Measurements from ENCODE around the gene ANKRD16. TPM values are rescaled to one million over a fixed set of nuclear protein-coding genes. Genes with fewer than 3 reads are reported as not detected.
A peak's percentile ranks its signal among the peaks of the same experiment; 100 is the strongest.
"Not testable (repeated sequence)": the region's sequence is repeated elsewhere in the genome, so short reads cannot be mapped to it uniquely, and the experiment has no call there.

Gene ANKRD16
- total RNA-seq, 1 donor from 2014 or later = 3.9 TPM

DNA sequence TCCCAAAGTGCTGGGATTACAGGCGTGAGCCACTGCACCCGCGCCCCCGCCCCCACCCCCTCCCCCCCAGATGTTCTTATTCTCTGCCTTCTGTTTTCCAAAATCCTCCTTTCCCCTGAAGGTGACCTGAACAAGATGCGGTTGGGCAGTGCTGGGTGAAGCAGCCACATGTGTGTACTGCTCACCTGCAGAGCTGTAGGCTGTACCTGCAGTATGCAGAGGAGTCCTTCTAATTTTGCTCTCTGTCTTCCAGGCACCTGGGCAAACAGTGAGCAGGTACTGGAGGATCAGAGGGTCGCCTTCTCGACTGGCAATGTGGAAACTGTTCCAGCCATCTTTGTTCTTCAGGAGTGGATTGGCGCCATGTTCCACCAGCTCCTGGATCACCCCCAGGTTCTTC lies 2.1 kb downstream of the ANKRD16 start:
- no peak for DNase-seq (ENCODE audit: low spot score)
- intact Hi-C loops (cut with DNase I) = no loop called here

GRCh38 chr10:5887029-5887428 lies 2.7 kb downstream of the ANKRD16 start:
- DNase-seq (ENCODE audit: low spot score) = no peak
- intact Hi-C loops (cut with DNase I) = no loop called here

DNA sequence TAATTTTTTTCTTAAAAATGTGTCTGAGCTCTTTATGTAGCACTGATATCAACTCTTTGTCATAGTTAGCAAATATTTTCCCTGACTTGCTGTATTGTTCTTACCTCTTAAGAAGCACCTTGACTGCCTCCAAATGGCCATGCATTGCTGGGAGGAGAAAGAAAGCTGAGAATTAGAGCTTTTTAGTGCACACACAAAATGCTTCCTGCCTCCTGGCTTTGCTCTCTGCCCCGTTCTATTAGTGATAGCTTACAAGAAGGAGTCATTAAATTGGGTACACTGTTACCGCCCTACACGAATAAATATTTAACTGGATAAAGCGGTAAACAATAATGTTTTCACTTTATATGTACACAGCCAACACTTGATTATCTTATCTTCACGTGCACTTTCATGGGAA lies 4.1 kb downstream of the ANKRD16 start:
- no peak for DNase-seq (ENCODE audit: low spot score)
- intact Hi-C loops (cut with DNase I) = no loop called here

DNA sequence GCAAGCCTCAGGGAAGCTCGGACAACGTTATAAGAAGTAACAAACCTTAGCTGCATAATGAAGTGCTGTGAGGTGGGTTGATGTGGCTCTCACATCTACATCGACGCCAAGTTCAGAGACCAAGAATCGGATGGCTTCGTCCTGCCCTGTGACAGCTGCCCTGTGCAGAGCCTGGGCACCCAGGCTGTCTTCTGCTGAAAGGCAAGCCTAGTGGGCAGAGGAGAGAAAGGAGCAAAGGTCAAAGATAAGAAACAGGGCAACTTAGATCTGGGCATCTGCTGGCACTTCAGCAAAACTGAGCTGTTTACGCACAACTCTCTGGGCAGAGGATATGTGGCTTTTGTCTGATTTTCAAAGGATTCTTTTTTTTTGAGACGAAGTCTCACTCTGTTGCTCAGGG lies 6.7 kb downstream of the ANKRD16 start:
- intact Hi-C loops (cut with DNase I) = no loop called here
- DNase-seq (ENCODE audit: low spot score) = no peak

DNA sequence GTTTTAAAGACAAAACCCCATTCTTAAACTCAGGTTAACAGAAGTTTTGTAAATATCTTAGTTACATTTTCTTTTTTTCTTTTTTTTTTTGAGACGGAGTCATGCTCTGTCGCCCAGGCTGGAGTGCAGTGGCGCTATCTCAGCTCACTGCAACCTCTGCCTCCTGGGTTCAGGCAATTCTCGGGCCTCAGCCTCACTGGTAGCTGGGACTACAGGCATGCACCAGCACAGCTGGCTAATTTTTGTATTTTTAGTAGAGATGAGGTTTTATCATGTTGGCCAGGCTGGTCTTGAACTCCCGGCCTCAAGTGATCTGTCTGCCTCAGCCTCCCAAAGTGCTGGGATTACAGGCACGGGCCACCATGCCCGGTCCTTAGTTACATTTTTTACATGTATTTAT lies 12.7 kb downstream of the ANKRD16 start:
- intact Hi-C loops (cut with DNase I) = loop anchor here (10.0 kb wide), 1 partner anchor 252 kb away; no protein-coding TSS in a partner anchor
- DNase-seq (ENCODE audit: low spot score) = peak; percentile 51

GRCh38 chr10:5876181-5876768 lies 13.4 kb downstream of the ANKRD16 start:
- intact Hi-C loops (cut with DNase I) = loop anchor here (10.0 kb wide), 1 partner anchor 251 kb away; no protein-coding TSS in a partner anchor
- no peak for DNase-seq (ENCODE audit: low spot score)

DNA sequence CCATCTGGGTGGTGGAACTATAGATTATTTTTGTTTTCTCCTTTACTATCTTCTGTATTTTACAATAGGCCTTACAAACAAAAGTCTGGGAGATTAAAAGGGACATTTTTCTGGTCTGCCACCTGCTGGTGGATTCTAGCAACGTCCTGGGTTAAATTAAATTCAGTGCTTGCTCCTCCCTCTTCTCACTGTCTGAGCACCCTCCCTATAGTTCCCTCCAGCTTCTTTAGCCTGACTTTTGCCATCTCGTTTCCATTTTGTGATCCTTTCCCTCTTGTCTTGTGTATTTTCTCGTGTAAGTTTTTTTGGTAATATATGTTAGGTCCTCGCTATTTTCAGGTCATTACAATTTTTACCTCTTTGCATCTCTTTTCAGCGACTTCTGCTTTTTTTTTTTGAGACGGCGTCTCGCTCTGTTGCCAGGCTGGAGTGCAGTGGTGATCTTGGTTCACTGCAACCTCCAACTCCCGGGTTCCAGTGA lies 16.1 kb downstream of the ANKRD16 start:
- DNase-seq (ENCODE audit: low spot score) = no peak
- intact Hi-C loops (cut with DNase I) = loop anchor here (5.0 to 10.0 kb wide), 4 partner anchors 61 to 431 kb away; partner anchors contain the start of genes GDI2 and TASOR2

DNA sequence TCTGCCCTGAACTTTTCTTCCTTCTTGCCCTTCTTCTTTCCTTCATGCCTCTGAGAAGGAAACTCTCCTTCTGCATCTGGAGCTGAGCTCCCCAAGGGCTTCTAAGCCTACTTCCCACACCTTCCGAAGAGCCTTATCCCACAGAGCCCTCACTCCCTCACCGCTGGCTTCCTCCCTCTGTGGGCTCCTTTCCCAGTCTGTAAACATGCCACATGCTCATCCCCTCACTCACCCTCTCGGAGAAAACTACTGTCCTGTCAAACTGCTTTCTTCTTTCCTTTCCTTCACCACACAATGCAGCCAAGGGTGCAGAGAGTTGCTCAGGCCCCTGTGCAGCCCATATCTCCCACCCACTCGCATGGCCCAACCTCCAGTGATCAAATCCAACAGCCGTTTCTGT lies 18.1 kb downstream of the ANKRD16 start:
- intact Hi-C loops (cut with DNase I) = loop anchor here (5.0 to 10.0 kb wide), 4 partner anchors 59 to 429 kb away; partner anchors contain the start of genes GDI2 and TASOR2
- no peak for DNase-seq (ENCODE audit: low spot score)

GRCh38 chr10:5869156-5869555 lies 20.5 kb downstream of the ANKRD16 start:
- DNase-seq (ENCODE audit: low spot score) = no peak
- intact Hi-C loops (cut with DNase I) = no loop called here

DNA sequence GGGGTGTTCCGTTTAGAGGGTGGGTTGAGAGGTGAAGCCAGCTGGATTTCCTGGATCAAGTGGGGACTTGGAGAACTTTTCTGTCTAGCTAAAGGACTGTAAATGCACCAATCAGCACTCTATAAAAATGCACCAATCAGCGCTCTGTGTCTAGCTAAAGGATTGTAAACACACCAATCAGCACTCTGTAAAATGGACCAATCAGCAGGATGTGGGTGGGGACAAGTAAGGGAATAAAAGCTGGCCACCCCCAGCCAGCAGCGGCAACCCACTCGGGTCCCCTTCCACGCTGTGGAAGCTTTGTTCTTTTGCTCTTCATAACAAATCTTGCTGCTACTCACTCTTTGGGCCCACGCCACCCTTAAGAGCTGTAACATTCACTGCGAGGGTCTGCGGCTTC lies 21.3 kb downstream of the ANKRD16 start:
- intact Hi-C loops (cut with DNase I); DNase-seq (ENCODE audit: low spot score): not testable (repeated sequence)

GRCh38 chr10:5867091-5867615 lies 22.5 kb downstream of the ANKRD16 start:
- DNase-seq (ENCODE audit: low spot score); intact Hi-C loops (cut with DNase I): not testable (repeated sequence)

- DNase-seq (ENCODE audit: low spot score); intact Hi-C loops (cut with DNase I): not testable (repeated sequence)
These were observed 23.1 kb downstream of the ANKRD16 start for GRCh38 chr10:5866451-5867081.

GRCh38 chr10:5862981-5863685 lies 26.6 kb downstream of the ANKRD16 start:
- intact Hi-C loops (cut with DNase I); DNase-seq (ENCODE audit: low spot score): not testable (repeated sequence)

- intact Hi-C loops (cut with DNase I) = no loop called here
These were observed 27.2 kb downstream of the ANKRD16 start for GRCh38 chr10:5862360-5862961.

GRCh38 chr10:5860066-5860465 lies 29.6 kb downstream of the ANKRD16 start:
- no peak for DNase-seq (ENCODE audit: low spot score)
- intact Hi-C loops (cut with DNase I) = no loop called here

More at GRCh38 chr10:5862360-5862961, 27.2 kb downstream of the ANKRD16 start:
- no peak for DNase-seq (ENCODE audit: low spot score)

DNA sequence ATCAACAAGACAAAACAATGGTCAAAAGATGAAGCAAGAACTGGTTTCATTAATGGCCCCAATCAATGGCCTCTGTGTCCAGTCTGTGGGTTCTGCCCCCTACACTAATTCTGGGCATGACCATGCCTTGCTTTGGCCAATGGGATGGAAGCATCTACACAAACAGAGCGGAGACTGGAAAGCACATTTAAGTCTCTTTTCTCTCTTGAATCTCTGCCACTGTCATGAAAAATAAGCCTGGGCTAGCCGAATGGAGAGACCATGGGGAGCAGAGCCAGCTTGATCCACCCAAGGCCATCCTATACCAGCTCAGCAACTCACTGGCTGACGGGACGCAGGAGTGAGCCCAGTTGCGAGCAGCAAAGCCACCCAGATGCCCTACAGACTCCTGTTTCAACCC lies 30.9 kb downstream of the ANKRD16 start:
- DNase-seq (ENCODE audit: low spot score) = no peak
- intact Hi-C loops (cut with DNase I) = no loop called here

DNA sequence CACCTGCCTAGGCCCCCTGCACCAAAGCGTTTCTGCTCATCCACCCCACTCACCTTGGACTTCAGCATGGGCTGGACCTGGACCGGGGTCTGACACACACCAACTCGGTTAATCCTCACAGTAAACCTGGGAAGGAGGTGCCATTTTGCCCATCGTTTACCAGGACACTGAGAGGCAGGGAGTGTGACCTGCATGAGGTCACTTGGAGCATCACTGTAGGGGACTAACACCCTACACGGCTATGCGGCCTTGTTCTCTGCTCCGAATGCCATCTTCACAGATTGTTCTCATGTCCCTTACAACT lies 33.0 kb downstream of the ANKRD16 start:
- no peak for DNase-seq (ENCODE audit: low spot score)
- intact Hi-C loops (cut with DNase I) = no loop called here

- no peak for DNase-seq (ENCODE audit: low spot score)
- intact Hi-C loops (cut with DNase I) = no loop called here
These were observed 33.6 kb downstream of the ANKRD16 start for GRCh38 chr10:5855979-5856700.

DNA sequence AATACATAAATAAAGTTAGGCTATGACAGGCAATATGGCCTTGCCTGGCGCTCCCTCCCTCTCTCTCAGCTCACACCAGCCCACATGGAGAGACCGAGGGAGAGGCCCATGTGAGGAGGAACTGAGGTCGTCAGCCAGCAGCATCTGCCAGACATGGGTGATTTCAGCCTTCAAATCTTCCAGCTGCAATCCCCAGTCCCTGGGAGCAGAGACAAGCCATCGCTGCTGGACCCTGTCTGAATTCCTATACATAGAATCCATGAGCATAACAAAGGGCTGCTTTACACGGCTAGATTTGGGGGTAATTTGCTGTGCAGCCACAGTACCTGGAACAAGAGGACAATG lies 35.6 kb downstream of the ANKRD16 start:
- intact Hi-C loops (cut with DNase I) = no loop called here
- no peak for DNase-seq (ENCODE audit: low spot score)

All from cardiac septum (tissue), 1 donor.